ENCODE measurements around the gene SAPCD2. TPM values are rescaled to one million over a fixed set of nuclear protein-coding genes. Genes with fewer than 3 reads are reported as not detected.

The SAPCD2 gene
- total and polyA plus RNA-seq, 9 of the 15 experiments (the other 6 are each of a cell fraction or from before 2014, with no cell fraction given) = 3.4 to 91.8 (median 18.8) TPM

DNA sequence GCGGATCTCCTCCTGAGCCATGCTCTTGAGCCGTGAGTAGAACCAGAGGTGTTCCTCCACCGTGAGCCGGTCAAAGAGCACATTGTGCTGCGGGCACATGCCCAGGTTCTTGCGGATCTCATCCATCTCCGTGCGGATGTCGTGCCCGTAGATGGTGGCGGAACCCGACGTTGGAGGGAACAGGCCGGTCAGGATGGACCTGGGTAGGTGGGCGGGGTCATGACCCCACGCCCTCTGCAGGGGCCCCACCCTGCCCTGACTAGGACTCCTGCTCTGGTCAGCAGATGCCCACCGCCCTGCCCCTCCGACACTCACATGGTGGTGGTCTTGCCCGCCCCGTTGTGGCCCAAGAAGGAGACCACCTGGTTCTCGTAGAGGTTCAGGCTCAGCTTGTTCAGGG is 54.4 kb downstream of the SAPCD2 start:
- Histone ChIP-seq H2AFZ (ENCODE audit: low read depth, low read length) (no peak overlapping the region), H3K27me3 (ENCODE audit: control insufficient read depth in 2 of 2, insufficient read depth in 2 of 2, low read length in 2 of 2) (no peaks in the 10 kb centered on the region), H3K9ac (ENCODE audit: insufficient read depth in 1 of 2, low read depth in 2 of 2, low read length in 2 of 2) (no peak overlapping the region), H3K4me2 (ENCODE audit: insufficient read depth, low read length) (no peak overlapping the region), H3K4me3 (no peak overlapping the region), H3K79me2 (ENCODE audit: control insufficient read depth, insufficient read depth, low read length) (no peaks in the 10 kb centered on the region), H3K27ac (ENCODE audit: extremely low read depth, low read depth, low read length) (no peak overlapping the region), H3K4me1 (replicated peaks in 1 of 2; ENCODE audit: control insufficient read depth in 2 of 2, insufficient read depth in 2 of 2, low read length in 2 of 2) (peaks cover 0 to 74% of the 10 kb centered on the region in 2 experiments; a peak in 2 of 5 replicates), H4K20me1 (replicated peaks; ENCODE audit: control insufficient read depth, insufficient read depth, low read length) (no peaks in the 10 kb centered on the region), H3K36me3 (ENCODE audit: control insufficient read depth, insufficient read depth, low read length) (no peaks in the 10 kb centered on the region), H3K9me3 (replicated peaks; ENCODE audit: control insufficient read depth, insufficient read depth, low read depth, low read length) (no peaks in the 10 kb centered on the region), H3K9me1 (ENCODE audit: control insufficient read depth, insufficient read depth, low read length) (no peaks in the 10 kb centered on the region)
- FAIRE-seq (no peak), DNase-seq (ENCODE audit: extremely low read depth in 1 of 4, low spot score in 3 of 4) (no peak), ATAC-seq (no peak)
- ChIA-PET CTCF (ENCODE audit: low intra/inter-chr PET ratio) (no interaction called here), POLR2A (interaction anchor here (1.0 to 1.1 kb wide), 2 partner anchors 10 to 68 kb away, joined by 3 to 4 read pairs; no protein-coding TSS in a partner anchor)
- in situ Hi-C loops (cut with MboI) = no loop called here
- intact Hi-C loops (cut with micrococcal nuclease) = no loop called here
- BruUV-seq (replicated peaks) = no TSS peak
- WGBS (ENCODE audit: insufficient coverage, low coverage, missing lambda C conversion rate) = 85% methylated on average over 19 of the region's 21 CpGs
- TF ChIP-seq KDM5B (IDR thresholded peaks at IDR 0.05; ENCODE audit: insufficient replicate concordance, low read depth, low read length) (no peak), ZNF253 (CRISPR knock-in tag; conservative IDR thresholded peaks at IDR 0.05) (no peak), PRPF4 (IDR thresholded peaks at IDR 0.05; ENCODE audit: insufficient read depth, low read depth, low read length, poor library complexity, severe bottlenecking) (no peak), ZNF699 (CRISPR knock-in tag; IDR thresholded peaks at IDR 0.05; ENCODE audit: insufficient replicate concordance) (no peak), ARNT (IDR thresholded peaks at IDR 0.05) (no peak), HNRNPH1 (optimal IDR thresholded peaks at IDR 0.05; ENCODE audit: low read depth, low read length) (no peak), ZNF282 (CRISPR knock-in tag; IDR thresholded peaks at IDR 0.05) (no peak), FOXA1 (IDR thresholded peaks at IDR 0.05; ENCODE audit: borderline replicate concordance) (no peak), YY1 (IDR thresholded peaks at IDR 0.05; ENCODE audit: borderline replicate concordance in 1 of 3, control insufficient read depth in 1 of 3, extremely low read depth in 1 of 3, insufficient read depth in 3 of 3, insufficient read length in 1 of 3, insufficient replicate concordance in 2 of 3, low read depth in 1 of 3, low read length in 2 of 3) (no peak), PTTG1 (tag; IDR thresholded peaks at IDR 0.05; ENCODE audit: low read depth) (no peak), CEBPB (tag; IDR thresholded peaks at IDR 0.05) (no peak), SNRNP70 (optimal IDR thresholded peaks at IDR 0.05; ENCODE audit: low read depth, low read length) (no peak), SRSF7 (optimal IDR thresholded peaks at IDR 0.05; ENCODE audit: low read depth, low read length) (no peak), NUFIP1 (IDR thresholded peaks at IDR 0.05; ENCODE audit: partially characterized antibody) (no peak)
- TF ChIP-seq, protein P1, sequence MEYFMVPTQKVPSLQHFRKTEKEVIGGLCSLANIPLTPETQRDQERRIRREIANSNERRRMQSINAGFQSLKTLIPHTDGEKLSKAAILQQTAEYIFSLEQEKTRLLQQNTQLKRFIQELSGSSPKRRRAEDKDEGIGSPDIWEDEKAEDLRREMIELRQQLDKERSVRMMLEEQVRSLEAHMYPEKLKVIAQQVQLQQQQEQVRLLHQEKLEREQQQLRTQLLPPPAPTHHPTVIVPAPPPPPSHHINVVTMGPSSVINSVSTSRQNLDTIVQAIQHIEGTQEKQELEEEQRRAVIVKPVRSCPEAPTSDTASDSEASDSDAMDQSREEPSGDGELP (CRISPR knock-in tag; IDR thresholded peaks at IDR 0.05; ENCODE audit: borderline replicate concordance) = no peak
- TF ChIP-seq, protein P2, sequence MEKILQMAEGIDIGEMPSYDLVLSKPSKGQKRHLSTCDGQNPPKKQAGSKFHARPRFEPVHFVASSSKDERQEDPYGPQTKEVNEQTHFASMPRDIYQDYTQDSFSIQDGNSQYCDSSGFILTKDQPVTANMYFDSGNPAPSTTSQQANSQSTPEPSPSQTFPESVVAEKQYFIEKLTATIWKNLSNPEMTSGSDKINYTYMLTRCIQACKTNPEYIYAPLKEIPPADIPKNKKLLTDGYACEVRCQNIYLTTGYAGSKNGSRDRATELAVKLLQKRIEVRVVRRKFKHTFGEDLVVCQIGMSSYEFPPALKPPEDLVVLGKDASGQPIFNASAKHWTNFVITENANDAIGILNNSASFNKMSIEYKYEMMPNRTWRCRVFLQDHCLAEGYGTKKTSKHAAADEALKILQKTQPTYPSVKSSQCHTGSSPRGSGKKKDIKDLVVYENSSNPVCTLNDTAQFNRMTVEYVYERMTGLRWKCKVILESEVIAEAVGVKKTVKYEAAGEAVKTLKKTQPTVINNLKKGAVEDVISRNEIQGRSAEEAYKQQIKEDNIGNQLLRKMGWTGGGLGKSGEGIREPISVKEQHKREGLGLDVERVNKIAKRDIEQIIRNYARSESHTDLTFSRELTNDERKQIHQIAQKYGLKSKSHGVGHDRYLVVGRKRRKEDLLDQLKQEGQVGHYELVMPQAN (IDR thresholded peaks at IDR 0.05; ENCODE audit: borderline replicate concordance) = no peak

All from K562 (cell line).